Measurements from ENCODE around the gene RGS12.

RGS12 gene

GRCh38 chr4:3313556-3314228 is 20.9 kb downstream of the RGS12 start:
- DNase-seq = no peak

- DNase-seq = no peak
Observed at GRCh38 chr4:3314706-3315260, 22.0 kb downstream of the RGS12 start.

- no peak for DNase-seq
Observed at GRCh38 chr4:3315566-3315965, 22.7 kb downstream of the RGS12 start.

GRCh38 chr4:3316146-3316545 is 23.3 kb downstream of the RGS12 start:
- DNase-seq = no peak

- DNase-seq = no peak
Observed at GRCh38 chr4:3317011-3317655, 24.3 kb downstream of the RGS12 start.

GRCh38 chr4:3317656-3318211 is 24.9 kb downstream of the RGS12 start:
- DNase-seq = no peak

GRCh38 chr4:3318561-3319021 is 25.8 kb downstream of the RGS12 start:
- no peak for DNase-seq

GRCh38 chr4:3320361-3321023 is 27.7 kb downstream of the RGS12 start:
- DNase-seq = no peak

GRCh38 chr4:3321295-3321889 is 28.6 kb downstream of the RGS12 start:
- no peak for DNase-seq

- no peak for DNase-seq
Observed at GRCh38 chr4:3322059-3322550, 29.3 kb downstream of the RGS12 start.

GRCh38 chr4:3323071-3323481 is 30.3 kb downstream of the RGS12 start:
- DNase-seq = no peak

- DNase-seq = no peak
Observed at GRCh38 chr4:3324093-3324815, 31.4 kb downstream of the RGS12 start.

GRCh38 chr4:3328814-3329663 is 36.2 kb downstream of the RGS12 start:
- no peak for DNase-seq

- no peak for DNase-seq
Observed at GRCh38 chr4:3329887-3330286, 37.1 kb downstream of the RGS12 start.

- DNase-seq = no peak
Observed at GRCh38 chr4:3330707-3331106, 37.9 kb downstream of the RGS12 start.

- DNase-seq = no peak
Observed at GRCh38 chr4:3331511-3332394, 38.9 kb downstream of the RGS12 start.

- DNase-seq = no peak
Observed at GRCh38 chr4:3332498-3332897, 39.7 kb downstream of the RGS12 start.

GRCh38 chr4:3334316-3334715 is 41.5 kb downstream of the RGS12 start:
- DNase-seq = no peak

GRCh38 chr4:3335385-3335784 is 42.6 kb downstream of the RGS12 start:
- DNase-seq = no peak

- no peak for DNase-seq
Observed at GRCh38 chr4:3335982-3336381, 43.2 kb downstream of the RGS12 start.
